ENCODE results near the gene REEP6.
"Not testable (repeated sequence)": the region's sequence is repeated elsewhere in the genome, so short reads cannot be mapped to it uniquely, and the experiment has no call there.

Gene REEP6

DNA sequence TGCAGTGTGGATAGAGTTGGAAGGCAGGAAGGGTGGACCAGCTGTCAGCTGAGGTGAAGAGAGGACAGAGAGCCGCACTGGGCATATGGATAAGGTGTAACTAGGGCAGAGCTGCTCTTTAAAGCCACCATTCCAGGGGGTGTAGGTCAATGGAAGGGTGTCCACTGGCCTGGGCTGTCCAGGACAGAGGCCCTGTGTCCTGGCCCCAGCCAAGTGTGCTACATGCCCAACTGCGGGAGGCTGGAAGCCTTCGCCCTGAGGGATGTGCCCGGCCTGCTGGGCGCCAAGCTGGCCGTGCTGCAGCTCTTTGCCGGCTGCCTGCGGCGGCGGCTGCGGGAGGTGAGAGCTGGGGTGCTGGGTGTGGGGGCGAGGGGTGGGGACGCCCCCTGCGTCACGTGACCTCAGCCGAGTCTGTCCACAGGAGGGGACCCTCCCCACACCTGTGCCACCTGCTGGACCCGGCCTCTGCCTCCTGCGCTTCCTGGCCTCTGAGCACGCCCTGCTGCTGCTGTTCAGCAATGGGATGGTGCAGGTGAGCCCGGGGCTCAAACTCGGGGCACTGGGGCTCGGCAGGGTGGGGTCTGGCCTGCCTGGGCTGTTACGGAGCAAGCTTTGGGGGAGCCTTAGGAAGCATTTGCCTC, 42.6 kb downstream of the REEP6 start:
- TF ChIP-seq, protein P1, sequence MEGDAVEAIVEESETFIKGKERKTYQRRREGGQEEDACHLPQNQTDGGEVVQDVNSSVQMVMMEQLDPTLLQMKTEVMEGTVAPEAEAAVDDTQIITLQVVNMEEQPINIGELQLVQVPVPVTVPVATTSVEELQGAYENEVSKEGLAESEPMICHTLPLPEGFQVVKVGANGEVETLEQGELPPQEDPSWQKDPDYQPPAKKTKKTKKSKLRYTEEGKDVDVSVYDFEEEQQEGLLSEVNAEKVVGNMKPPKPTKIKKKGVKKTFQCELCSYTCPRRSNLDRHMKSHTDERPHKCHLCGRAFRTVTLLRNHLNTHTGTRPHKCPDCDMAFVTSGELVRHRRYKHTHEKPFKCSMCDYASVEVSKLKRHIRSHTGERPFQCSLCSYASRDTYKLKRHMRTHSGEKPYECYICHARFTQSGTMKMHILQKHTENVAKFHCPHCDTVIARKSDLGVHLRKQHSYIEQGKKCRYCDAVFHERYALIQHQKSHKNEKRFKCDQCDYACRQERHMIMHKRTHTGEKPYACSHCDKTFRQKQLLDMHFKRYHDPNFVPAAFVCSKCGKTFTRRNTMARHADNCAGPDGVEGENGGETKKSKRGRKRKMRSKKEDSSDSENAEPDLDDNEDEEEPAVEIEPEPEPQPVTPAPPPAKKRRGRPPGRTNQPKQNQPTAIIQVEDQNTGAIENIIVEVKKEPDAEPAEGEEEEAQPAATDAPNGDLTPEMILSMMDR (IDR thresholded peaks at IDR 0.05; ENCODE audit: low read depth, low read length) = no peak
- no peak for DNase-seq (ENCODE audit: extremely low read depth, low read depth)

DNA sequence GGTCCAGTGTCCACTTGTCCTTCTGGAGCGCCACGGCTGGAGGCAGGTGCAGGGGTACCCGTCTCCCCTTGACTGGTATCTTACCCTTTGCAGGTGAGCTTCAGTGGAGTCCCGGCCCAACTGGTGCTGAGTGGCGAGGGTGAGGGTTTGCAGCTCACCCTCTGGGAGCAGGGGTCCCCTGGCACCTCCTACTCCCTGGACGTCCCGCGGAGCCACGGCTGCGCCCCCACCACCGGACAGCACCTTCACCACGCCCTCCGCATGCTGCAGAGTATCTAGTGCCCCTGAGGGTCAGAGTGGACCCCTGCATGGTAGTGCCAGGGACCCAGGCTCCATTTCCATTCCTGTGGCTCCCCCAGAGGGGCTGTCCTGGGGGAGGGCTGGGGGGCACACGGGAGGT, 44.0 kb downstream of the REEP6 start:
- DNase-seq (ENCODE audit: extremely low read depth, low read depth) = no peak
- TF ChIP-seq, protein P1 (IDR thresholded peaks at IDR 0.05; ENCODE audit: low read depth, low read length) = no peak

DNA sequence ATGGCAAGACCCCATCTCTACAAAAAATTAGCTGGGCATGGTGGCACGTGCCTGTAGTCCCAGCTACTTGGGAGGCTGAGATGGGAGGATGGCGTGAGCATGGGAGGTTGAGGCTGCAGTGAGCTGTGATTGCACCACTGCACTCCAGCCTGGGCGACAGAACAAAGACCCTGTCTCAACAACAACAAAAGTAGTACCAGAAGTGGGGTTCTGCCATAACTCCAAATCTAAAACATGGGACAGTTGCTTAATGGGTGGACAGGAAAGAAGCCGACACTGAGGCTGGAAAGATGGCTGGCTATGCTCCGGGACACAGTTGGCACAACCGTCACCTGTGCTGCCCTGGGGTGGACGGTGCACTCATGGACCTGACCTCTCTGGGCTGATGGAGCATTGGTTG, 44.7 kb downstream of the REEP6 start:
- DNase-seq (ENCODE audit: extremely low read depth, low read depth) = not testable (repeated sequence)

DNA sequence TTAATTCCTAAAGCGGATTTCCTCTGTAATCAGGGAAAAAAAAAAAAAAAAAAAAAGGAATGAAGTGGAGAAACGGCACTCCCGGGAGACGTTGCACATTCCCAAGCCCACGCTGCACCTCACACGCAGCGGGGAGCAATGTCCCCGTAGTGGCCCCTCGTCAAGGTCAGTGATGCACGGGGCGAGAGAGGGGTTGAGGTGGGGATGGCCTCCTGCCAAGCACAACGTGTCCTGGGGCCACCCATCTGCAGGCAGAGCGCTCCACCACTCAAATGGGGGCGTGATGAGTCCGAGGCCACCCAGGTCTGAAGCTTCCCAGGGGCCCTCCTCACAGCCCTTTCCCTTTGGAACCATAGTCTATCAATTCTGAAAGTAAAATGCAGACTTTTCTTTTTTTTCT, 48.0 kb downstream of the REEP6 start:
- TF ChIP-seq, protein P1 (IDR thresholded peaks at IDR 0.05; ENCODE audit: low read depth, low read length) = no peak
- no peak for DNase-seq (ENCODE audit: extremely low read depth, low read depth)

DNA sequence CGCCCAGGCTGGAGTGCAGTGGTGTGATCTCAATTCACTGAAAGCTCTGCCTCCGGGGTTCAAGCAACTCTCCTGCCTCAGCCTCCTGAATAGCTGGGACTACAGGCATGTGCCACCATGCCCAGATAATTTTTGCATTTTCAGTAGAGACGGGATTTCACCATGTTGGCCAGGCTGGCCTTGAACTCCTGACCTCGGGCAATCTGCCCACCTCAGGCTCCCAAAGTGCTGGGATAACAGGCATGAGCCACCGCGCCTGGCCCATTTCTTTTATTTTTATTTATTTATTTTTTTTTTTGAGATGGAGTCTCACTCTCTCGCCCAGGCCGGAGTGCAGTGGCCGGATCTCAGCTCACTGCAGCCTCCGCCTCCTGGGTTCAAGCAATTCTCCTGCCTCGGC, 48.8 kb downstream of the REEP6 start:
- not testable (repeated sequence) for DNase-seq (ENCODE audit: extremely low read depth, low read depth)

DNA sequence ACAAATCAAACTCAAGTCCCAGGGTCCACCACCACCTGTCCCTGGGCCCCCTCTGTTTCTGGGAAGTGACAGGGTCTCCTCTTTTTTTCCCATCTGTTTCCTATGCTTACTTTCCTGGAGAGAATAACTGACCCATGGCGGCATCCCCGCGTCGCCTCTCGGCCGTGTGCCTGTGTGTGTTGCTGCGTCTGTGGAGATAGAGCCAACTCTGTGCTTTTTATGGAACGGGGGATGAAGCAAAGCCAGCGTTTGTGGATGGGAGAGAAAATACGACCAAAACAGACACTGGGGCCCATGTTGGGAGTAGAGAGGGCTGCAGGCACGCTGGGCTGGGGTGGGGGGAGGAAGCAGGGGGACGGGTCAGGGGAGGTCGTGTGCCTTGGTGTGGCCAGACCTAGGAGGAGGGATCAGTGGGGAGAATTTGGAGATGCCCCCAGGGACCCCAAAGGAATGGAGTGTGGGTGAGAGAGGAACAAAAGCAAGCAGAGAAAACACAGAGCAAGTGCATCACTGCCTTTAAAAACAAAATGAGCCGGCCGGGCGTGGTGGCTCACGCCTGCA, 49.5 kb downstream of the REEP6 start:
- TF ChIP-seq, protein P1 (IDR thresholded peaks at IDR 0.05; ENCODE audit: low read depth, low read length) = no peak
- no peak for DNase-seq (ENCODE audit: extremely low read depth, low read depth)

Measured in AG09319 (cell line).